Measurements from ENCODE around the gene CLTC.

CLTC gene

GRCh38 chr17:59733697-59734096 is 114.0 kb downstream of the CLTC start:
- DNase-seq: no peak

GRCh38 chr17:59734226-59734625 is 114.5 kb downstream of the CLTC start:
- no peak for DNase-seq

- no peak for DNase-seq
These were observed 117.6 kb downstream of the CLTC start for GRCh38 chr17:59737324-59737723.

GRCh38 chr17:59743842-59744241 is 124.1 kb downstream of the CLTC start:
- DNase-seq: no peak

GRCh38 chr17:59745040-59745439 is 125.3 kb downstream of the CLTC start:
- DNase-seq: no peak

All from NCI-H748 treated with DMSO at 0.1 percent for 48 hours (cell line).